Sciatic nerve (tissue), 2 donors: ENCODE data around the gene CECR2. TPM values are rescaled to one million over a fixed set of nuclear protein-coding genes. Genes with fewer than 3 reads are reported as not detected.

Experiments used
- ATAC-seq: fragments of 200-7000 bp; cut with Tn5 transposase; one replicate; pipeline ENCODE4 v1.9.1; 2020; ENCODE audit warnings: mild to moderate bottlenecking, moderate library complexity
- DNase-seq: peaks from one replicate; pipeline ENCODE4 v3.0.0-alpha.2; 2020; ENCODE audit warnings: low spot score
- intact Hi-C: fragments of 100-400 bp; cut with DNase I; formaldehyde crosslinking; loops from one replicate; pipeline ENCODE4 v1.14.2; 2022
- total RNA-seq: library from RNA; stranded (reverse); fragmentation: NEBNext Ultra II Directional; extraction: Animal tissue kit (Norgen Biotek cat#: 25700); gene quantifications from one replicate; pipeline ENCODE4 v1.2.1, GENCODE V29; 2021
- donor health status: DM: no; HTN: no; CAD: no.
- donor health status: DM: no; HTN: no; CAD: no.

The CECR2 gene
- 4.8 TPM for total RNA-seq

GRCh38 chr22:17369439-17370025 is at the start of gene CECR2:
Gene CECR2 (plus strand): TSS chr22:17369460. CDS start chr22:17369784, 324 bp downstream.
- DNase-seq (peak; percentile 61), ATAC-seq (no peak)
- intact Hi-C loops: no loop called here

DNA sequence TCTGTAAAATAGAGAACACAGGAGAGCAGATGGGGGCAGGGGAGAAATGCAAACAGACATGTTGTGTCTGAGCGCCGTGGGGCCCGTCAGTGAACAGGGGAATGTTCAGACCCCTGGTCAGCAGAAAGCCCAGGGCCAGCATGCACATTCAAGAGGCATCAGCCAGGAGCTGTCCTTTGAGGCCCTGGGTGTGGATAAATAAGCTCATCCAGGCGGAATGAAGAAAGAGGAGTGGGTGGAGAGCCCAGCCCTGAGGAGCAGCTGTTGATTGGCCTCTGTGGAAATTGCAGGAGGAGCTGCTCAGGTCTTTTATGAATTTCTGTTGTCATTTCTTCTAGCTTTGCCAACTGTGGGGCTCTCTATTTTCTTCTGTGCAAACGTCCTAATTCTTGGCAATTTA is 49.7 kb upstream of the CECR2 start:
- ATAC-seq (no peak), DNase-seq (peak; percentile 19)
- intact Hi-C loops: no loop called here

- DNase-seq (no peak), ATAC-seq (no peak)
- intact Hi-C loops: no loop called here
These were observed 46.7 kb upstream of the CECR2 start for GRCh38 chr22:17322511-17322910.

- ATAC-seq: no peak
- intact Hi-C loops: no loop called here
- no peak for DNase-seq
These were observed 37.6 kb upstream of the CECR2 start for GRCh38 chr22:17331690-17332089.

DNA sequence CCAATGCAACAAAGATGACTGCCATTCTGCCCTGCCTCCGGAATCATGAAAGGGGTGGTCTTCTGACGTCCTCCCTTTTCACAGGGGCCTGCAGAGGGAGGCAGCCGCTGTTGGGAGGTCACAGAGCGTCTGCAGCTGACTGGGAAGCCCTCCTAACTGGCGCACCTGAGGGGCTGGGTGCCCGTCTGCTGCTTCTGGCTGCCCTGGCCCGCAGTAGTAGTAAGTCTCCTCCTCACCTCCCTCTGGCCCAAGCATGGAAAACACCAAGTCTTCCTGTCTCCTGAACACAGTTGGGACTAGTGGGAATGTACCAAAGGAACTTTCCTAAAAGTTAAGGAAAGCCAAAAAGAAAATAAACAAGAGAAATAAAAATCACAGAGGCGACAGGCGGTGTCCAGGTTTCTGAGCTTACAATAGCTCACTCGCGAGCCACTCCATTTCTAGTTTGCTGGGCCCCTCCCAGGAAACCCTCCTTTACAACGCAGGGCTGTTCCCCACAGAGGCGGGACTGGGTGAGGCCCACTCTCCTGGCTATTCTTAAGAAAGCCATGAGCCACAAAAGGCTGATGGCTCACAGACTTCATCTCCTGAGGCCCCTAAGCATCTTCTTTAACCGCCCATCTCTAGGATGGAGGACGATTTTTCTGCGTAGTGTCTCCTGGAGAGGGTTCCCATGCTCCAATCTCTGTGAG is 37.0 kb upstream of the CECR2 start:
- DNase-seq (no peak), ATAC-seq (no peak)
- intact Hi-C loops: no loop called here

GRCh38 chr22:17334059-17334458 is 35.2 kb upstream of the CECR2 start:
- no peak for ATAC-seq

DNA sequence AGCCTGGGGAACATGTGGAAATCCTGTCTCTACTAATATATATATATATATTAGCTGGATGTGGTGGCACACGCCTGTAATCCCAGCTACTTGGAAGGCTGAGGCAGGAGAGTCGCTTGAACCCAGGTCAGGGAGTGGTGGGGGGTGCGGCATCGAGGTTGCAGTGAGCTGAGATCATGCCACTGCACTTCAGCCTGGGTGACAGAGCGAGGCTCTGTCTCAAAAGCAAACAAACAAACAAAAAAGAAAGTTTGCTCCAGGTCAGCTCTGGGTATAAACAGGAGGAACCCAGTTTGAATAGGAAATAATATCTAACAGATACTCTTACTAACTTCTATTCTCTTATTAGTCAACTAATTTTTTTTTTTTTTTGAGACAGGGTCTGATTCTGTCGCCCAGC is 34.3 kb upstream of the CECR2 start:
- intact Hi-C loops: no loop called here
- ATAC-seq (no peak), DNase-seq (no peak)

More at GRCh38 chr22:17334059-17334458, 35.2 kb upstream of the CECR2 start:
- intact Hi-C loops: no loop called here
- DNase-seq: no peak

GRCh38 chr22:17336061-17336460 is 33.2 kb upstream of the CECR2 start:
- DNase-seq (no peak), ATAC-seq (no peak)
- intact Hi-C loops: no loop called here

- DNase-seq: no peak
- ATAC-seq: no peak
- intact Hi-C loops: no loop called here
These were observed 31.6 kb upstream of the CECR2 start for GRCh38 chr22:17337639-17338038.

GRCh38 chr22:17339095-17339693 is 30.1 kb upstream of the CECR2 start:
- DNase-seq (no peak), ATAC-seq (no peak)
- intact Hi-C loops: no loop called here

- intact Hi-C loops: no loop called here
- ATAC-seq: no peak
- no peak for DNase-seq
These were observed 26.9 kb upstream of the CECR2 start for GRCh38 chr22:17342361-17342760.

- DNase-seq (no peak), ATAC-seq (no peak)
- intact Hi-C loops: no loop called here
These were observed 25.5 kb upstream of the CECR2 start for GRCh38 chr22:17343766-17344165.

DNA sequence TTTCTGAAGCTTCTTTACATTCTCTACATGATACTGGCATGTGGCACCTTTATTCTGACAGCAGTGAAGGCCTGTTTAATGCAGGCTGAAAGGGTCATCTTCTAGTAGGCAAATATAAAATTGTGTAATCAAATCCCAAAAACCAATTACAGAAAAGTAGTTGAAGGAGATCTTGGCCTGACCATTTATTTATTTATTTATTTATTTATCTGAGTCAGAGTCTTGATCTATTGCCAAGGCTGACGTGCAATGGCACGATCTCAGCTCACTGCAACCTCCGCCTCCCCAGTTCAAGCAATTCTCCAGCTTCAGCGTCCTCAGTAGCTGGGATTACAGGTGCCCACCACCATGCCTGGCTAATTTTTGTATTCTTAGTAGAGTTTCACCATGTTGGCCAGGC is 22.7 kb upstream of the CECR2 start:
- DNase-seq (no peak), ATAC-seq (no peak)
- intact Hi-C loops: no loop called here

DNA sequence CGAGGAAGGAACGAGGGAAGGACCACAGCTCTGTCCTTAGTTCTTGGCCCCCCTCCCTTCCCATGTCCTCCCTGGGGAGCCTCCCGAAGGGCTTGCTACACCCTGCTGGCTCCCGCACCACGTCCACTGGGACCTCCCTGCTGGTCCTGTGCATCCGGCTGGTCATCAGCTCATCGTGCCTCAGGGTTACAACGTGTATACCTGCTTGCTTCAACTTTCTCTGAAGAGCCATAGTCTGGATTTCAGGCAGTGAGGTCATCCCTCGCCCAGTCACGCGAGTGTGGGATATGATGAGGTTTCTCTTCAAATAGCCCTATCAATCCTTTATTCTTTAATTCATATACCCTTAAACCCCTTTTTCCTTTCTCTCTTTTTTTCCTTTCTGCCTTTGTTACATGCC is 21.5 kb upstream of the CECR2 start:
- intact Hi-C loops: no loop called here
- ATAC-seq: no peak

GRCh38 chr22:17348464-17349103 is 20.7 kb upstream of the CECR2 start:
- intact Hi-C loops: no loop called here
- no peak for ATAC-seq
- DNase-seq: no peak

More for the DNA sequence above, 21.5 kb upstream of the CECR2 start:
- no peak for DNase-seq

DNA sequence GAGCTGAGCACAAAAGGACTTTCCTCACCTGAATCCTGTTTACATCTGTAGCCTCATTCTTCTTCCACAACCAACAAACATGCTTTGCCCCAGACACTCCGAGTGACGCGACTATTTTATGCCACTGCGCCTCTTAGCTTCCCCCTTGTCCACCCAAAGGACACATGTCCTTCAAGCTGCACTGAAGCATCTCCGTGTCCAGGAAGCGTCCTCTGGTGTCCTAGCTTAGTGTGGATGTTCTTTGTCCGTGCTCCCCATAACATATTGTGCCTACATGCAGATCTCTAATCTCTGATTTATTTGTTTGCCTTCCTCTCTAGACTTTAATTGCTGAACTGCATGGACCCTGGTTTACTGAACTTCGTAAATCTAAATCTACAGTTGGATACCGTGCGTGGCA is 20.1 kb upstream of the CECR2 start:
- ATAC-seq: no peak
- intact Hi-C loops: no loop called here
- no peak for DNase-seq

DNA sequence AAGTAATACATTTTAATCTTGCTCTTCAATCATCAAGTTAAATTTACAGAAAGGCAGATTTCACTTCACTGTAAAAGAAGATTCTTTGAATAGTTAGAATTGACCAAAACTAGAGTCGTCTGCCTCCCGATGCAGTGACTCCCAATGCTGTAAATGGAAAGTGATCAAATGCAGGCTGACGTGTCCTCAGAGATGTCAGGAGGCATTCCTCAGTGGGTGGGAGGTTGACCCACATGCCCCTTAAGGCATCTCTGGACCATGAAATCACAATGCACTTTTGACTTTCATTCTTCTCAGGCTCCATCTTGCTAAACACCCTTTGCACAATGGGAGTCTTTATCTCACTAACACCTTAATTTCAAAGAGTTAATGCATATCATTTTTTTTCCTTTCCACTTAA is 19.0 kb upstream of the CECR2 start:
- DNase-seq (no peak), ATAC-seq (no peak)
- intact Hi-C loops: no loop called here

DNA sequence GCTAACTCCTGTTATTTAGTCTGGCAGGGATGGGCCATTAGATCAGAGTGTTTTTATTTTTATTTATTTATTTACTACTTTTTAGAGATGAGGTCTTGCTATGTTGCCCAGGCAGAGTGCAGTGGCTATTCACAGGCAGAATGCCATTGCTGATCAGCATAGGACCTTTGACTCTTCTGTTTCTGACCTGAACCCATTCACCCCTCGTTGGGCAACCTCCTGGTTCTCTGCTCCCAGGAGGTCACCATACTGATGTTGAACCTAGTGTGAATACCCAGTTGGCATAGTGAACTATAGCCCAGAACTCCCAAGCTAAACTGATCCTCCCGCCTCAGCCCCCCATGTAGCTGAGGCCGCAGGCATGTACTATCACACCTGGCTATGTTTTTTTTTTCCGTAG is 16.5 kb upstream of the CECR2 start:
- intact Hi-C loops: no loop called here
- no peak for DNase-seq
- no peak for ATAC-seq

GRCh38 chr22:17357688-17358087 is 11.6 kb upstream of the CECR2 start:
- intact Hi-C loops: no loop called here
- DNase-seq: no peak
- no peak for ATAC-seq

DNA sequence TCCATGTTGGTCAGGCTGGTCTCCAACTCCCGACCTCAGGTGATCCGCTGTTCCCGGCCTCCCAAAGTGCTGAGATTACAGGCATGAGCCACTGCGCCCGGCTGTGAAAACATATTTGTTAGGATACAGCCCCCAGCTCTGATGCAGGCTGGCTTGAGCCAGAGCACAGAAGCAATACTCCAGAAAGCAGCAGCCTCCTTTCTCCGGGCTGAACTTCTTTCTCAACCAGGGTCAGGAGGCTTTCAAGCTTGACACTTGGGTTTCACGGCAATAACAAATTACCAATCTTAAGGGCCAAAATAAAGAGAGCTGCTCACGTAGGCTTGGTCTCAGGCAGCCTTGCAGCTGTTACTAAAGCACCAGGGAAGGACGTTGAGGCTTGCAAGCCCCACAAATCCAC is 10.8 kb upstream of the CECR2 start:
- intact Hi-C loops: no loop called here
- DNase-seq: no peak
- ATAC-seq: peak; percentile 91
